Hippocampal formation (tissue), 2 donors: ENCODE results near the gene SLFN12.
"Not testable (repeated sequence)": the region's sequence is repeated elsewhere in the genome, so short reads cannot be mapped to it uniquely, and the experiment has no call there.

Experiments
- DNase-seq, 2 donors: peaks; one replicate each; lab custom pipeline; 2025; lab: John Stamatoyannopoulos, UW

SLFN12 gene

GRCh38 chr17:35432176-35433074, at the start of gene SLFN12:
SLFN12 (minus strand) TSS chr17:35432500; CDS start chr17:35423028, 9,472 bp downstream.
- DNase-seq: peak in 1 of 2 donors; percentile 17

- no peak for DNase-seq
These were observed 47.0 kb upstream of the SLFN12 start for GRCh38 chr17:35479271-35479670.

- DNase-seq: no peak
These were observed 44.9 kb upstream of the SLFN12 start for GRCh38 chr17:35477248-35477647.

GRCh38 chr17:35476283-35476820, 44.1 kb upstream of the SLFN12 start:
- DNase-seq: no peak

- no peak for DNase-seq
These were observed 36.2 kb upstream of the SLFN12 start for GRCh38 chr17:35468475-35468874.

- DNase-seq: no peak
These were observed 35.5 kb upstream of the SLFN12 start for GRCh38 chr17:35467824-35468223.

- DNase-seq: no peak
These were observed 28.1 kb upstream of the SLFN12 start for GRCh38 chr17:35460354-35460851.

GRCh38 chr17:35454035-35454434, 21.7 kb upstream of the SLFN12 start:
- DNase-seq: not testable (repeated sequence)

- DNase-seq: no peak
These were observed 20.9 kb upstream of the SLFN12 start for GRCh38 chr17:35453171-35453570.

- DNase-seq: no peak
These were observed 17.2 kb upstream of the SLFN12 start for GRCh38 chr17:35449371-35449931.

GRCh38 chr17:35448899-35449227, 16.6 kb upstream of the SLFN12 start:
- DNase-seq: no peak

GRCh38 chr17:35448214-35448898, 16.1 kb upstream of the SLFN12 start, which contains the start of gene SLFN13:
SLFN13 (minus strand) TSS chr17:35448766; CDS start chr17:35445680, 3,086 bp downstream.
- DNase-seq: peak in 1 of 2 donors; percentile 7

- DNase-seq: no peak
These were observed 15.2 kb upstream of the SLFN12 start for GRCh38 chr17:35447499-35447898.

GRCh38 chr17:35438433-35438832, 6.1 kb upstream of the SLFN12 start:
- DNase-seq: no peak

- no peak for DNase-seq
These were observed 985 bp upstream of the SLFN12 start for GRCh38 chr17:35433075-35433894.

GRCh38 chr17:35429702-35430101, 2.6 kb downstream of the SLFN12 start:
- DNase-seq: no peak

GRCh38 chr17:35428229-35428628, 4.1 kb downstream of the SLFN12 start:
- no peak for DNase-seq

GRCh38 chr17:35423761-35424160, 8.5 kb downstream of the SLFN12 start:
- DNase-seq: no peak

- DNase-seq: not testable (repeated sequence)
These were observed 11.2 kb downstream of the SLFN12 start for GRCh38 chr17:35421069-35421468.

- DNase-seq: no peak
These were observed 15.6 kb downstream of the SLFN12 start for GRCh38 chr17:35416659-35417058.

- not testable (repeated sequence) for DNase-seq
These were observed 17.6 kb downstream of the SLFN12 start for GRCh38 chr17:35414707-35415106.
